ENCODE results near the gene SORCS2.

Gene SORCS2

DNA sequence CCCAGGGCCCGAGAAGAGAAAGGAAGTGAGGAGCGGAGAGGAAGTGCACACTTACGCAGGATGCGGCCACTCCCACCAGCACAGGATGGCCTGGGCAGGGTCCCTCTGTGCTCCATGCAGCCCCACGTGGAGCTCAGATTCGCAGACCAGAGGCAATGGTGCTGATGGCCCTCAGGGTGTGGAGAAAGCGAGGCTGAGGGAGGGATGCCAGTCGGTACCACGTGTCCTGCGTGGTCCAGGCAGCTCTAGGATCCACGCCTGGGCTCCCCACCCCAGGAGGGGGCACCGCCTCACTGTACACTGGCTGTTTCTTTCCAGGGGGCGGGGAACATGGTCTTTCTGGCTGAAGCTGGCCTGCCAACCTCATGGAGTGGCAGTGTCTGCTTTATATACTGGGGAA lies 505.5 kb downstream of the SORCS2 start:
- Histone ChIP-seq H3K4me3 (ENCODE audit: low read depth, low read length) (no peak overlapping the region), H3K27ac (ENCODE audit: extremely low read depth, low read depth, low read length) (no peak overlapping the region), H3K4me1 (ENCODE audit: control insufficient read depth, insufficient read depth, low read length) (no peaks in the 10 kb centered on the region), H3K36me3 (ENCODE audit: control insufficient read depth in 2 of 2, insufficient read depth in 1 of 2, low read length in 2 of 2) (no peaks in the 10 kb centered on the region), H3K9me3 (ENCODE audit: control insufficient read depth, insufficient read depth, low read depth, low read length) (no peaks in the 10 kb centered on the region)
- CTCF ChIA-PET, result interaction anchor here (0.5 to 0.6 kb wide), 2 partner anchors 232 to 359 kb away, joined by 3 to 7 read pairs; no protein-coding TSS in a partner anchor
- TF ChIP-seq ZNF544 (tag by site-specific recombination; IDR thresholded peaks at IDR 0.05) (no peak), REPIN1 (tag by site-specific recombination; IDR thresholded peaks at IDR 0.05; ENCODE audit: low read depth) (no peak), ZNF555 (tag by site-specific recombination; conservative IDR thresholded peaks at IDR 0.05) (no peak), YY1 (tag by site-specific recombination; IDR thresholded peaks at IDR 0.05) (no peak), ZNF433 (tag by site-specific recombination; IDR thresholded peaks at IDR 0.05; ENCODE audit: low read depth) (no peak), PRDM10 (tag by site-specific recombination; IDR thresholded peaks at IDR 0.05) (no peak), KLF16 (tag by site-specific recombination; IDR thresholded peaks at IDR 0.05) (no peak), ZNF133 (tag by site-specific recombination; IDR thresholded peaks at IDR 0.05) (no peak), ZNF248 (tag by site-specific recombination; IDR thresholded peaks at IDR 0.05) (no peak)
- TF ChIP-seq, protein P1, sequence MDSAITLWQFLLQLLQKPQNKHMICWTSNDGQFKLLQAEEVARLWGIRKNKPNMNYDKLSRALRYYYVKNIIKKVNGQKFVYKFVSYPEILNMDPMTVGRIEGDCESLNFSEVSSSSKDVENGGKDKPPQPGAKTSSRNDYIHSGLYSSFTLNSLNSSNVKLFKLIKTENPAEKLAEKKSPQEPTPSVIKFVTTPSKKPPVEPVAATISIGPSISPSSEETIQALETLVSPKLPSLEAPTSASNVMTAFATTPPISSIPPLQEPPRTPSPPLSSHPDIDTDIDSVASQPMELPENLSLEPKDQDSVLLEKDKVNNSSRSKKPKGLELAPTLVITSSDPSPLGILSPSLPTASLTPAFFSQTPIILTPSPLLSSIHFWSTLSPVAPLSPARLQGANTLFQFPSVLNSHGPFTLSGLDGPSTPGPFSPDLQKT (IDR thresholded peaks at IDR 0.05; ENCODE audit: borderline replicate concordance, low read depth, low read length), result no peak
- POLR2A ChIA-PET, result no interaction called here

GRCh38 chr4:7698584-7698983 lies 506.2 kb downstream of the SORCS2 start:
- no peaks in the 10 kb centered on the region for H3K36me3 ChIP-seq (ENCODE audit: control insufficient read depth in 2 of 2, insufficient read depth in 1 of 2, low read length in 2 of 2)
- CTCF ChIA-PET, result interaction anchor here (0.5 kb wide), 1 partner anchor 231 kb away, joined by 3 read pairs; no protein-coding TSS in a partner anchor

More at GRCh38 chr4:7698584-7698983, 506.2 kb downstream of the SORCS2 start:
- no peak for TF ChIP-seq BCL11A (tag by site-specific recombination; IDR thresholded peaks at IDR 0.05; ENCODE audit: low read depth)
- TF ChIP-seq ZNF350 (tag by site-specific recombination; IDR thresholded peaks at IDR 0.05), result no peak
- no peak for TF ChIP-seq ZSCAN16 (tag by site-specific recombination; IDR thresholded peaks at IDR 0.05)
- TF ChIP-seq PRDM2 (tag by site-specific recombination; IDR thresholded peaks at IDR 0.05; ENCODE audit: borderline replicate concordance), result no peak
- no peak for TF ChIP-seq PATZ1 (tag by site-specific recombination; IDR thresholded peaks at IDR 0.05)
- no peak for TF ChIP-seq ZNF785 (tag by site-specific recombination; IDR thresholded peaks at IDR 0.05)
- TF ChIP-seq ZNF335 (tag by site-specific recombination; conservative IDR thresholded peaks at IDR 0.05), result no peak
- TF ChIP-seq ZNF664 (tag by site-specific recombination; IDR thresholded peaks at IDR 0.05), result no peak
- TF ChIP-seq SETDB1 (IDR thresholded peaks at IDR 0.05; ENCODE audit: insufficient read length, low read length), result no peak
- H3K9me3 ChIP-seq (ENCODE audit: control insufficient read depth, insufficient read depth, low read depth, low read length), result no peaks in the 10 kb centered on the region
- H3K27ac ChIP-seq (ENCODE audit: extremely low read depth, low read depth, low read length), result no peak overlapping the region
- H3K4me1 ChIP-seq (ENCODE audit: control insufficient read depth, insufficient read depth, low read length), result no peaks in the 10 kb centered on the region
- no peak overlapping the region for H3K4me3 ChIP-seq (ENCODE audit: low read depth, low read length)
- POLR2A ChIA-PET, result no interaction called here

All from HEK293 (cell line).